MM.1S (cell line): ENCODE measurements around the gene TMEM259.

Source experiments
- DNase-seq: peaks from one replicate; pipeline ENCODE4 v3.0.0-alpha.2; 2015
- H2AFZ ChIP-seq: fragments of 300-600 bp; sonication (generic); 2 replicates; pipeline ENCODE4 v1.6.0; 2016; ENCODE audit warnings: antibody characterized with exemption, low read length
- H3F3A ChIP-seq: fragments of 300-600 bp; sonication (generic); 2 replicates; pipeline ENCODE4 v1.6.1; 2016; ENCODE audit warnings: mild to moderate bottlenecking, antibody characterized with exemption, low read length, moderate library complexity, mixed read lengths; ENCODE audit not compliant: insufficient read depth
- H3K27ac ChIP-seq: fragments of 300-600 bp; sonication (generic); 2 replicates; pipeline ENCODE4 v1.5.1; 2016; ENCODE audit warnings: mild to moderate bottlenecking, low read length
- H3K27me3 ChIP-seq: fragments of 300-600 bp; sonication (generic); replicated peaks from 2 replicates; pipeline ENCODE4 v1.6.0; 2016; ENCODE audit warnings: low read length; ENCODE audit not compliant: insufficient read depth
- H3K36me3 ChIP-seq: fragments of 300-600 bp; sonication (generic); replicated peaks from 2 replicates; pipeline ENCODE4 v1.6.1; 2016; ENCODE audit warnings: mild to moderate bottlenecking, low read length, mixed read lengths; ENCODE audit not compliant: insufficient read depth
- H3K4me1 ChIP-seq: fragments of 300-600 bp; sonication (generic); 2 replicates; pipeline ENCODE4 v1.6.1; 2016; ENCODE audit warnings: low read length, mixed read lengths
- H3K4me2 ChIP-seq: fragments of 300-600 bp; sonication (generic); 2 replicates; pipeline ENCODE4 v1.6.0; 2016; ENCODE audit warnings: low read depth, low read length
- H3K4me3 ChIP-seq: fragments of 300-600 bp; sonication (generic); 2 replicates; pipeline ENCODE4 v1.5.1; 2016; ENCODE audit warnings: low read length, mixed read lengths
- H3K79me2 ChIP-seq: fragments of 300-600 bp; sonication (generic); 2 replicates; pipeline ENCODE4 v1.6.1; 2016; ENCODE audit warnings: mixed run types, low read length, mixed read lengths
- H3K9ac ChIP-seq: fragments of 300-600 bp; sonication (generic); 2 replicates; pipeline ENCODE4 v1.6.1; 2016; ENCODE audit warnings: low read length, mixed read lengths
- H3K9me2 ChIP-seq: fragments of 300-600 bp; sonication (generic); replicated peaks from 2 replicates; pipeline ENCODE4 v1.6.1; 2016; ENCODE audit warnings: mild to moderate bottlenecking, low read length, mixed read lengths; ENCODE audit not compliant: insufficient read depth
- H3K9me3 ChIP-seq: fragments of 300-600 bp; sonication (generic); replicated peaks from 2 replicates; pipeline ENCODE4 v1.6.1; 2016; ENCODE audit warnings: mild to moderate bottlenecking, low read length, mixed read lengths; ENCODE audit not compliant: insufficient read depth
- H4K20me1 ChIP-seq: fragments of 300-600 bp; sonication (generic); 2 replicates; pipeline ENCODE4 v1.6.1; 2016; ENCODE audit warnings: mild to moderate bottlenecking, low read length, moderate library complexity, mixed read lengths; ENCODE audit not compliant: insufficient read depth
- CTCF ChIP-seq: fragments of 300-600 bp; sonication (generic); IDR thresholded peaks from 2 replicates; pipeline ENCODE4 v1.5.1; 2016; ENCODE audit warnings: antibody characterized with exemption, low read length, mixed read lengths
- EZH2 ChIP-seq: fragments of 300-600 bp; sonication (generic); optimal IDR thresholded peaks from 2 replicates; pipeline ENCODE3; 2017; ENCODE audit warnings: low read depth, mild to moderate bottlenecking, antibody characterized with exemption, low read length, mixed read lengths
- EZH2phosphoT487 ChIP-seq: fragments of 300-600 bp; sonication (generic); IDR thresholded peaks from 2 replicates; pipeline ENCODE4 v1.6.1; 2018; ENCODE audit warnings: antibody characterized with exemption, low read length

TMEM259 gene

DNA sequence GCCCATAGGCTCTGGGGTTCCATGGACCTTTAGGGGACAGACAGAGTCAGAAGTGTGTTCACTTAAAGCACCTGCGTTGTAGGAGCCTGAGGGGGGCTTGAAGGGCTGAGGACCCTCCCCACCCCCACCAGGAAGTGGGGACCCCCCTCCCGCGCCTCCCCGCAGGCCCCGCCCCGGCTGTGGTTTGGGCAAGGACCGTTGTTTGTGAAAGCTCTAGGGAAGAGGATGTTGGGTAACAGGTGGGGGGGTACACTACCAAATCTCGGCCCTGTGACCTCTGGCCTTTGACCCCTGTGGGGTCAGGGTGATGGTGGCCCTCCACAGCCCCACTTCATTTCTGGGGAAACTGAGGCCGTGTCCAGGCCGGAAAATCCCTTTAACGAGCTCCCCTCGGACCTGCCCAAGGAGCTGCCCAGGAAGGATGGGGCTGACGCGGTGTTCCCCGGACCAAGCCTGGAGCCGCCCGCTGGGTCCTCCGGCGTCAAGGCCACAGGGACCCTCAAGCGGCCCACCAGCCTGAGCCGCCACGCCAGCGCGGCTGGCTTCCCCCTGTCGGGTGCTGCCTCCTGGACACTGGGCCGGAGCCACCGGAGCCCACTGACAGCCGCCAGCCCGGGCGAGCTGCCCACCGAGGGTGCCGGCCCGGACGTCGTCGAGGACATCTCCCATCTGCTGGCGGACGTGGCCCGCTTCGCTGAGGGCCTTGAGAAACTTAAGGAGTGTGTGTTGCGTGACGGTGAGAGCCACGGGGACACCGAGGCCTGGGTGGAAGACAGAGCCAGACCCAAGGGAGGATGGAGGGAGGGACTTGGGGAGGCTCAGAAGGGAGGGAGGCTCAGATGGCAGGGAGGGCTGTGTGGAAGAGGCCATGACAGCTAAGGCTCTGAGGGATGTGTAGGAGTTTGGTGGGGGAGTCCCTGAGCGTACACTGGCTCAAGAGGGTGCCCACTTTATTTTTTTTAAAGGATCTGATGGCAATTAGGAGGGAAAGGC is 47.4 kb upstream of the TMEM259 start:
- peak overlapping the region; percentile 98 for H3K4me3 ChIP-seq
- H3K4me1 ChIP-seq, result peaks cover 22% of the 10 kb centered on the region
- no peaks in the 10 kb centered on the region for H3K9me3 ChIP-seq
- peak overlapping the region; percentile 99 for H3K4me2 ChIP-seq
- peaks cover 69% of the 10 kb centered on the region for H3F3A ChIP-seq
- 0 out of 2 replicates have a peak, but pooled peaks cover 5% of the 10 kb centered on the region for H4K20me1 ChIP-seq
- peak overlapping the region; percentile 80 for H3K27ac ChIP-seq
- peak overlapping the region; percentile 83 for H3K9ac ChIP-seq
- peaks cover 65% of the 10 kb centered on the region for H3K79me2 ChIP-seq
- no peaks in the 10 kb centered on the region for H3K9me2 ChIP-seq
- H3K36me3 ChIP-seq, result 0 out of 2 replicates have a peak, but pooled peaks cover 6% of the 10 kb centered on the region
- no peaks in the 10 kb centered on the region for H3K27me3 ChIP-seq
- peak overlapping the region; percentile 17; the same call in 1 of the 2 replicates for H2AFZ ChIP-seq
- DNase-seq, result peak; percentile 64
- TF ChIP-seq EZH2, result no peak
- no peak for TF ChIP-seq CTCF
- no peak for TF ChIP-seq EZH2phosphoT487

DNA sequence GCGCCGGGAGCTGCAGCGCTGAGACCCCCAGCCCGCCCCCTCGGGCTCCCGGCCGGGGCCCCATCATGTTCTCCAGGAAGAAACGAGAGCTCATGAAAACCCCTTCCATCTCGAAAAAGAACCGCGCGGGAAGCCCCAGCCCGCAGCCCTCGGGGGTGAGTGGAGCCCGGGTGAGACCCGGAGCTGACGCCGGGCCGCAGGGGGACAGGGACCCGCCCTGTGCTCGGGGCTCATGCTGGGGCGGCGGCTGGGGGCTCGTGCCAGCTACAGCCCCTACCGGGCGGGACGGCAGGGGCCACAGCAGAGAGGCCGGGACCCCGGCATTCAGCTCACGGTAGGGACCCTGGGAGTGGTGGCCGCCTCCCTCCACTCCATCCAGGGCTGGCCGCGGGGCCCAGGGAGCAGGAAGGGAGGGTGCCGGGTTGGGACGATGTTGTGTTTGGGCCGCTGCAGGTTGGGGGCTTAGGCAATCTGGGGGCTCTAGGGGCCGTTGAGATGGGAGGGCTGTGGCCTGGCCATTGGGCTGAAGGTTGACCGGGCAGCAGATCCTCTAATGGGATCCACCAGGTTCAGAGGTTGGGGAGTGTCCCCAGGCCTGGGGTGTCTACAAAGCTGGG is 46.5 kb upstream of the TMEM259 start:
- TF ChIP-seq EZH2phosphoT487 (no peak), CTCF (no peak), EZH2 (no peak)

DNA sequence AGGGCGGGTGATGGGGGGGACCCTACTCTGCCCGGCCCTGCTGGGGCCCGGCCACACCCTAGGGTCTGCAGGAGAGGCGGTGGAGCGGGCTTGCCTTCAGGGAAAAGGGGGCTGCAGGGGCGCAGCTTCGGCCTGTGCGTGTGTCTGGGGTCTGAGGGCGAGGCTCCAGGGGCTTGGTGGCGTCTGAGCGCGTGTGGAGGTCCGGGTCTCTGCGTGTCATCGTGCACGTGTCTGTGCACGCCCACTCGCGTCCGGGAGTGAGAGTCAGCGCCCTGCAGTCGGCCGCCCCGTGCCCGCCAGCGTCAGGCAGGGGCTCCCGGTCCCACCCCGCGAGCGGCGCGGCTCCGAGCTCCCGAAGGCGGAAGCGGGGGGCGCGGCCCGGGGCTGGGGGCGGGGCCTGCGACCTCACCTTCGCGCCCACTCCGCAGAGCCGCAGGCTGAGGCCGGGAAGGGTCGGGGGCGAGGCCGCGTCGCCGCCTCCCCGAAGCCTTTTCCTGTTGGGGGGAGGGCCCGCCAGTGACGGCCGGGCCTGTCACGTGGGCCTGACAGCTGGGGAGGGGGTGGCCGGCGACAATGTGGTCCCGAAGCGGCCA is 45.9 kb upstream of the TMEM259 start, which contains the start of gene ARHGAP45:
Gene ARHGAP45 (plus strand): TSS at position 420 of the 593 bp plus-strand sequence. CDS start 239 bp downstream, outside the sequence.
- peak within 1 kb of the TSS; percentile 58 for H2AFZ ChIP-seq
- no peaks in the 10 kb centered on the region for H3K9me2 ChIP-seq
- H4K20me1 ChIP-seq, result no peaks in the 10 kb centered on the region
- peaks cover 22% of the 10 kb centered on the region for H3K4me1 ChIP-seq
- 0 out of 2 replicates have a peak, but pooled peaks cover 4% of the 10 kb centered on the region for H3K36me3 ChIP-seq
- DNase-seq, result peak; percentile 89
- no peaks in the 10 kb centered on the region for H3K27me3 ChIP-seq
- peaks cover 50% of the 10 kb centered on the region for H3K79me2 ChIP-seq
- H3K9ac ChIP-seq, result peak within 1 kb of the TSS; percentile 83
- peak within 1 kb of the TSS; percentile 80 for H3K27ac ChIP-seq
- peaks cover 61% of the 10 kb centered on the region for H3F3A ChIP-seq
- peak within 1 kb of the TSS; percentile 99 for H3K4me2 ChIP-seq
- H3K9me3 ChIP-seq, result no peaks in the 10 kb centered on the region
- TF ChIP-seq EZH2phosphoT487 (no peak), EZH2 (no peak), CTCF (no peak)
- peak within 1 kb of the TSS; percentile 98 for H3K4me3 ChIP-seq

More for the DNA sequence above, 46.5 kb upstream of the TMEM259 start:
- H3K4me3 ChIP-seq, result peak overlapping the region; percentile 98
- H3K4me2 ChIP-seq, result peak overlapping the region; percentile 99
- no peak for DNase-seq
- H3K4me1 ChIP-seq, result peaks cover 22% of the 10 kb centered on the region
- no peaks in the 10 kb centered on the region for H3K9me2 ChIP-seq
- peaks cover 56% of the 10 kb centered on the region for H3K79me2 ChIP-seq
- H2AFZ ChIP-seq, result peak overlapping the region; percentile 17; the same call in 1 of the 2 replicates
- H3K9ac ChIP-seq, result peak overlapping the region; percentile 83
- peaks cover 67% of the 10 kb centered on the region for H3F3A ChIP-seq
- no peaks in the 10 kb centered on the region for H3K27me3 ChIP-seq
- no peaks in the 10 kb centered on the region for H3K9me3 ChIP-seq
- 0 out of 2 replicates have a peak, but pooled peaks cover 6% of the 10 kb centered on the region for H3K36me3 ChIP-seq
- 0 out of 2 replicates have a peak, but pooled peaks cover 4% of the 10 kb centered on the region for H4K20me1 ChIP-seq
- peak overlapping the region; percentile 80 for H3K27ac ChIP-seq
